Measurements from ENCODE around the gene FGFBP2. TPM values are rescaled to one million over a fixed set of nuclear protein-coding genes. Genes with fewer than 3 reads are reported as not detected.

The FGFBP2 gene
- total RNA-seq, 1 donor from 2014 or later, result 2.0 TPM

DNA sequence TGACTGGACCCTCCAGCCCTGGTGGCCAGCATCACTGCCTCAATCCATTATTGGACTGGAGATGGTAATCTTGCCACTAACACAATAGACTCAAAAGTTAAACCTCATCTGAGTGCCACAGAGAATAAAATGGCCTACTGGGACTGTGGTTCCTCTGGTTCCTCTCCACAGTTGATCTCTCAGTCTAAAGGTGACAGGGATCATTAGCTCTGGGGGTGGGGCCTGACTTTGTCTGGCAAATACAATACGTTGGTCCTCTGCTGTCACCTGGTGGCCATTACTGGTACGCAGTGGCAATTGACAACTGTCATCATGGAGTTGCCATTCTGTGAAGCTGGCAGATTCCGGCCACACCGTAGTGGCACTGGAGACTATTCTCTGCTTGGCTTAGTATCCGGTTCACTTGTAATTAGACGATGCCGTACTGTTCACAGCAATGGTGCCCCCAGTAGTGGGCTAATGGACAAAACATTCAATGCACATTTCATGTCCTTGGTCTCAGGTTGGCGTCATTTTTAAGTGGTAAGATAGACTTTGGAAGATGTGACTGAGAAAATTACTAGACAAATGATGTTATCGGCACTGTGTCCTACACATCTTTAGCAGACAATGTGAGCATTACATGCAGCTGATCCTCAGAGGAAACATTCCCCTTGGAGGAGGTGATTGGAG lies 6.7 kb downstream of the FGFBP2 start:
- no peak overlapping the region for H3K27ac Mint-ChIP-seq
- no peak overlapping the region for H3K4me3 Mint-ChIP-seq
- intact Hi-C loops (cut with micrococcal nuclease), result loop anchor here (1.0 to 10.0 kb wide), 6 partner anchors 74 to 725 kb away; no protein-coding TSS in a partner anchor
- H3K4me1 Mint-ChIP-seq, result peaks cover 2% of the 10 kb centered on the region
- H3K9me3 Mint-ChIP-seq, result no peaks in the 10 kb centered on the region
- no peaks in the 10 kb centered on the region for H3K36me3 Mint-ChIP-seq (ENCODE audit: low read depth)
- peak; percentile 93 for DNase-seq
- H3K27me3 Mint-ChIP-seq, result peaks cover 5% of the 10 kb centered on the region

DNA sequence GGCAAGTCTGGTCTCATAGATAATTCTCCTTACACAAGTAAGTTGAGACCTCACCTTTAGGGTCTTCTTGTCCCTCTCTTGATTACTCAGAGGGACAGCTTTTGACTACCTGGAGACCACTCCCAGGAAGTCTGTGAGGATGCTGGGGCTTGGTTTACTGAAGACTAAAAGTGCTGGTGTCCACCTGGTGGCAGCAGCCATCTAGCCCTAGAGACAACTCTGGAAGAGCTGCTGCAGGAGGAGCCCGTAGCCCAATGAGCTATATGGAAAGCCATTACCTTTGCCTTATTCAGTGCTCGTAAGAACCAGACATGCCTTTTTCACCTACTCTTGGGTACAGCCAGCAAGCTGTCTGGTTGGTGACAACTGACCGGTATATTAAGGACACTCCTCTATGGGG lies 7.3 kb downstream of the FGFBP2 start:
- DNase-seq, result no peak

DNA sequence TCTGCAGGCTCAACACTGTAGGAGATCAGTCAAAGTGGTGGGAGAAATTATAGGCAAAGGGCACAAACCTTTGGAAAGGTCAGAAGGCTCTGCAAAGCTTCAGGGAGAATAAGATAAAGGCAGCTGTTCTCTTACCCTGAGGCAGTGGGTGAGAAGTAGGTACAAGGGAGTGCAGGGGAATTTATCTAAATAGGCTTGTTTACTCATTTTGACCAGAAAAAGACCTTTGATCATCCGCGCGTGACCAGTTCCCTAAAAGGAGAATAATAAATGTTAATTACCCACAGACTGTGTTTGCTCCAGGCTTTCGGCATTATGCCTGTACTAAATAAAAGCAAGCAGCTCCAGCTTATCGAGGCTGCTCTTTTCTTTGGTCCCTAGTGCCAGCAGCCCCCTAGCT lies 9.3 kb downstream of the FGFBP2 start:
- no peak overlapping the region for H3K27ac Mint-ChIP-seq
- peaks cover 4% of the 10 kb centered on the region for H3K27me3 Mint-ChIP-seq
- no peaks in the 10 kb centered on the region for H3K36me3 Mint-ChIP-seq (ENCODE audit: low read depth)
- H3K4me1 Mint-ChIP-seq, result peaks cover 2% of the 10 kb centered on the region
- intact Hi-C loops (cut with micrococcal nuclease), result loop anchor here (10.0 kb wide), 1 partner anchor 479 kb away; no protein-coding TSS in a partner anchor
- DNase-seq, result no peak
- no peaks in the 10 kb centered on the region for H3K9me3 Mint-ChIP-seq
- H3K4me3 Mint-ChIP-seq, result no peak overlapping the region

More for the DNA sequence above, 7.3 kb downstream of the FGFBP2 start:
- Mint-ChIP-seq H3K36me3 (ENCODE audit: low read depth) (no peaks in the 10 kb centered on the region), H3K9me3 (no peaks in the 10 kb centered on the region), H3K27me3 (peaks cover 5% of the 10 kb centered on the region), H3K4me1 (peaks cover 2% of the 10 kb centered on the region), H3K4me3 (no peak overlapping the region), H3K27ac (no peak overlapping the region)
- intact Hi-C loops (cut with micrococcal nuclease), result loop anchor here (1.0 to 10.0 kb wide), 6 partner anchors 73 to 724 kb away; no protein-coding TSS in a partner anchor

DNA sequence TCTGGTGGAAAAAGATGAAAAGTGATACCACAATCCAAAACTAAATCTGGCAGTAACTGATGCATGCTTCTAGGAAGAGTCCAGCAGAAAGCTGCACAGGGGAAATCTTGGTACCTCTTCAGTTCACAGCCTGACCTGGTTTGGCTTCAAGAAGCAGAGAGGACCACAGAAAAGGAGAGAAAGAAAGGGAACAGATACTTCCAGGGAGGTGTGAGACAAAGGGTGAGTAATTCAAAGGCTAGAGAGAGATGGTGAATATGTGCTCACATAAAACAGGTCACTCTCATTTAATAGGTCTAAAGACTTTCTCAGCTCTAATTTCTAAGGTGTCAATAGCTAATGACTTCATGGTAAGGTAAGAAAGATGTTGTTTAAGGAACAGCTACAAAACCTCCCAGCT lies 11.2 kb downstream of the FGFBP2 start:
- peaks cover 2% of the 10 kb centered on the region for H3K4me1 Mint-ChIP-seq
- H3K4me3 Mint-ChIP-seq, result no peak overlapping the region
- H3K27me3 Mint-ChIP-seq, result peaks cover 4% of the 10 kb centered on the region
- H3K9me3 Mint-ChIP-seq, result no peaks in the 10 kb centered on the region
- DNase-seq, result no peak
- no peak overlapping the region for H3K27ac Mint-ChIP-seq
- H3K36me3 Mint-ChIP-seq (ENCODE audit: low read depth), result no peaks in the 10 kb centered on the region
- intact Hi-C loops (cut with micrococcal nuclease), result loop anchor here (10.0 kb wide), 1 partner anchor 477 kb away; no protein-coding TSS in a partner anchor

DNA sequence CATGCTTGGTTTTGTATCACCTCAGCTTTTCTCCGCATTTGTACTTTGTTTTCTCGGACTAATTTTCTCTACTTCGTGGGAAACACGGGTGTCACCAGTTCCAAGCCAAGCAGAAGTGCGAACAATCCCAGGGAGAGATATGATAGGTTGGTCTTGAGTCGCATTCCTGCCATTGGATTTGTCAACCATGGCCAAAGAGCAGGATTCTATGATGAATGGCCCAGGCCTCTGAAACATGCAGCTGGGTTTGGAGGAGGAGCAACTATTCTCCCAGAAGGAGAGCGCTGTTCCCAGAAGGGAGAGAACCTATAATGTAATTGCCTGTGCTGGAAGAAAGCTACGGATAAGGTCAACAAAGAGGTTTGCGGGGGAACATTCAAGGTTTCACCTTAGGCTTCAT lies 14.1 kb downstream of the FGFBP2 start:
- Mint-ChIP-seq H3K4me3 (no peak overlapping the region), H3K4me1 (no peaks in the 10 kb centered on the region), H3K27me3 (peaks cover 3% of the 10 kb centered on the region), H3K9me3 (no peaks in the 10 kb centered on the region), H3K27ac (no peak overlapping the region), H3K36me3 (ENCODE audit: low read depth) (no peaks in the 10 kb centered on the region)
- intact Hi-C loops (cut with micrococcal nuclease), result no loop called here
- no peak for DNase-seq

DNA sequence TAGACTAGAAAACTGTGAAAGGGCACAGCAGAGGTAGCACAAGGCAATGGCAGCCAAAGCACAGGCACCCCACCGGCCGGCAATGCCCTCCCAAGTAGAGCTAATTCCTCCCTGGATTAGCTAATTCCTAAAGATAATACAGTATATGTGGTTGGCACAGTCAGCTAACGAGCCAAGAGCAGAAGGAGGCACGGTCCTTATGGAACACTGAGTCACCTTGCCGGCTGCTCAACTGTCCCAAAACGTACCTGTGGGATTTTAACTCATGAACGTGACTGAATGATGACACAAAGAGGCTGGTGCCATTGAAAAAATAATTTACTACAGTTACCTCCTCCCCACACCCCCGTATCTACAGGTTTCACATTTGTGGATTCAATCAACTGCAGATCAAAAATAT lies 15.3 kb downstream of the FGFBP2 start:
- H3K36me3 Mint-ChIP-seq (ENCODE audit: low read depth), result no peaks in the 10 kb centered on the region
- DNase-seq, result no peak
- intact Hi-C loops (cut with micrococcal nuclease), result no loop called here
- no peak overlapping the region for H3K27ac Mint-ChIP-seq
- H3K9me3 Mint-ChIP-seq, result no peaks in the 10 kb centered on the region
- H3K4me1 Mint-ChIP-seq, result no peaks in the 10 kb centered on the region
- H3K27me3 Mint-ChIP-seq, result peaks cover 3% of the 10 kb centered on the region
- H3K4me3 Mint-ChIP-seq, result no peak overlapping the region

DNA sequence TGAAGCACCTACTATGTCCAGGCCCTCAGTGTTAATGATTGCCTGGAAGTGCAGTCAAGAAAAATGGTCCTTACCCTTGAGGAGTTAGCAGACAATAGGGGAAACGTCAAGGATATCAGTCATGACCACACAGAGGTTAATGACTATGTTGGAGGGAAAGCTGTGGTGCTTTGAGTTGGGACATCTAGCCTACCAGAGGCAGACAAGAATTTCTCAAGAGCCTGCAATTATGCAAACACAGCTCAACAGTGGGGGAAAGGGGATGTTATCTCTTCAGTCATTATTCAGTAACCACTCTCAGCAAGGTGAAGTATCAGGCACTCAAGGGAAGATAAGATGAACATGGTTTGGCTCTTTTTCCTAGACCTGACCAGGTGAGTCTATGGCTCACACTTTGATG lies 17.5 kb downstream of the FGFBP2 start:
- peaks cover 5% of the 10 kb centered on the region for H3K27me3 Mint-ChIP-seq
- intact Hi-C loops (cut with micrococcal nuclease), result no loop called here
- DNase-seq, result no peak
- no peak overlapping the region for H3K4me3 Mint-ChIP-seq
- H3K27ac Mint-ChIP-seq, result no peak overlapping the region
- H3K9me3 Mint-ChIP-seq, result no peaks in the 10 kb centered on the region
- no peaks in the 10 kb centered on the region for H3K36me3 Mint-ChIP-seq (ENCODE audit: low read depth)
- no peaks in the 10 kb centered on the region for H3K4me1 Mint-ChIP-seq

DNA sequence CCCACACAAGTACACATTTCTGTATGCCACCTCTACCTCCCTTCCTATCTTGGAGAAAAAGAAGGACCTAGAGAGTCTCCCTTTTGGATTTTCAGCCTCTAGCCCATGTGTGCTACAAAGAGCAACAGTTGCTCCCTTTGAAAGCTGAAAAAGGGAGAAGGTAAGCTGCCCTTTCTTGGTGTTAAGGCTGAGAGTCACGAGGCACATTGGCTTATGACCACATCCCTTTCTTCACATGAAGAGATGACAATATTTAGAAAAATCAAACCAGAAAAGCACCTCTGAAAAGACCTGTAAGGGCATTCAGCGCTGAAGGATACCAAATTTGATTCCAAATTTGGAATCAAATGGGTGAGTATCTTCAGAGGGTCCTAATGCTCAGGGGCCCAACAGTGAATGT lies 18.1 kb downstream of the FGFBP2 start:
- no peak for DNase-seq
- no peak overlapping the region for H3K4me3 Mint-ChIP-seq
- H3K4me1 Mint-ChIP-seq, result no peaks in the 10 kb centered on the region
- intact Hi-C loops (cut with micrococcal nuclease), result no loop called here
- no peak overlapping the region for H3K27ac Mint-ChIP-seq
- H3K36me3 Mint-ChIP-seq (ENCODE audit: low read depth), result no peaks in the 10 kb centered on the region
- peaks cover 9% of the 10 kb centered on the region for H3K27me3 Mint-ChIP-seq
- H3K9me3 Mint-ChIP-seq, result no peaks in the 10 kb centered on the region

DNA sequence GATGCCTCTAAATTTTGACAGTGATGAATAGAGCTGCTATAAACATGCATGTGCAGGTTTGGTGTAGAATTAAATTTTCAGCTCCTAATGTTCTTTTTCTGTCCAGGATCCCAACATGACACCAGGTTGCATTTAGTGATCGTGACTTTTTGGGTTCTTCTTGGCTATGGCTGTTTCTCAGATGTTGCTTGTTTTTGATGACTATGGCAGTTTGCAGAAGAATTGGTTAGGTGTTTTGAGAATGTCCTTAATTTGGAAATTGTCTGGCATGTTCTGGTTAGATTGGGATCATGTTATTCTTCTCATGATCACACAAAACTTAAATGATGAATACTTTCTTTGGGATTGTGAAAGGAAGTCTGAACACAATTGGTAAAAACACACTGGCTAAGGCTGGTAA lies 20.7 kb downstream of the FGFBP2 start:
- Mint-ChIP-seq H3K4me1 (no peaks in the 10 kb centered on the region), H3K9me3 (no peaks in the 10 kb centered on the region), H3K27ac (no peak overlapping the region), H3K4me3 (no peak overlapping the region), H3K27me3 (peaks cover 16% of the 10 kb centered on the region), H3K36me3 (ENCODE audit: low read depth) (no peaks in the 10 kb centered on the region)
- DNase-seq, result no peak
- intact Hi-C loops (cut with micrococcal nuclease), result no loop called here

DNA sequence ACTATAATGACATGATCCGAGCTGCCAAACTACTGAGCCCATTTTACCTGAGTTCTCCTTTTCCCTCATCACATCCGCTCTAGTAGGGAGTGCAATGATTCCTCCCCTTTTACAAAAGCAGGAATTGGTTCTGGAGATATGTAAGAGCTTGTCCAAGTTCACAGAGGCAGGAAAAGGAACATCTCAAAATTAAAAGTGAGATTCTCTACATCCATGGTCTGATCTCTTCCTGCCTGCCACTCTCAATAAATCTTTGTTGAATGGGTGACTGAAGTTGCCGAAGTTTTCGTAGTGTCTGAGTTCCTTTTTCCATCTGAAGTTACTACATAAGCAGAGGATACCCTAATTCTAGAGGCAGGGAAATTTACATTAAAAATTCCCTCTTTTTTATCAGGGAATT lies 24.3 kb downstream of the FGFBP2 start, which contains the start of gene FGFBP1:
FGFBP1 (minus strand) TSS at position 101 of the 400 bp plus-strand sequence. CDS start 2,108 bp downstream, outside the sequence.
- Mint-ChIP-seq H3K27me3 (peaks cover 13% of the 10 kb centered on the region), H3K4me3 (no peak within 1 kb of the TSS), H3K27ac (no peak within 1 kb of the TSS), H3K4me1 (no peaks in the 10 kb centered on the region), H3K9me3 (no peaks in the 10 kb centered on the region), H3K36me3 (ENCODE audit: low read depth) (no peaks in the 10 kb centered on the region)
- DNase-seq, result no peak
- intact Hi-C loops (cut with micrococcal nuclease), result no loop called here

DNA sequence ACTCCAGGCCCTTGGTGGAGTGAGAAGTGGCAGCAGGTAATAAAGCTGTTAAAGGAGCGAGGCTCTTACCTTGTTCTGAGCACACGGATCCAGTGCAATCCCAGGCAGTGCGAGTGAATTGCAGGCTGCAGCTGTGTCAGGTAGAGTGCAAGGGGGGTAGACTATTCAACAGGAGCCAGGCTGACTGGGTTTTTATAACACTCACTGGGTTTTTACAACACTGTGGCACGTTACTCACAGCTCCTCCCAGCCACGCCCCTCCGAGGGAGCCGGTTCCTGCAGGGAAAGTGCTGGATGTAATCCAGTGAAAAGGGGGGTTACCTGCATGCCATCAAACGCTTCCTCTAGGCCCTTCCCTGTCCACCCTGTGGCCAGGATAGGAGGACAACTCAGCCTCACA lies 24.8 kb downstream of the FGFBP2 start:
- intact Hi-C loops (cut with micrococcal nuclease), result no loop called here
- H3K27ac Mint-ChIP-seq, result no peak overlapping the region
- no peaks in the 10 kb centered on the region for H3K9me3 Mint-ChIP-seq
- no peak for DNase-seq
- H3K4me3 Mint-ChIP-seq, result no peak overlapping the region
- H3K27me3 Mint-ChIP-seq, result peaks cover 13% of the 10 kb centered on the region
- H3K36me3 Mint-ChIP-seq (ENCODE audit: low read depth), result no peaks in the 10 kb centered on the region
- no peaks in the 10 kb centered on the region for H3K4me1 Mint-ChIP-seq

DNA sequence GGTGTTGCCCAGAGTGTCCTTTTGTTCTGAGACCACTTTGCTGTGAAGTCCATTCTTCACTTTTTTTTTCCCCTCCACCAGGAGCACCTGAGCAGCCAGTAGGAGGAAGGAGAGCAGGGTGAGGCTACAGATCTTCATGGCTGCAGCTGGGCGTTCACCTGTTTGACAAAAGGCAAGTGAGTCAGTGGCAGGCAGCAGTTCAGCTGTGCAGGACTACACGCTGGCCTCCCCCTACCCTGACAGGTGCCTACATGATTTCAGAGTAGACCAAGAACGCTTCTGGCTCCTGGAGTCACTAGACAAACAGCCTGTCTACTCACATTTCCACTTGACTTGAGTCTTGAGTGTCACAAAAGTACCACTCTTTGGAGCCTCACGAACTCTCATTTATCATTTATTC lies 26.5 kb downstream of the FGFBP2 start:
- Mint-ChIP-seq H3K27ac (no peak overlapping the region), H3K27me3 (peaks cover 18% of the 10 kb centered on the region), H3K9me3 (no peaks in the 10 kb centered on the region), H3K4me1 (no peaks in the 10 kb centered on the region), H3K4me3 (no peak overlapping the region), H3K36me3 (ENCODE audit: low read depth) (no peaks in the 10 kb centered on the region)
- intact Hi-C loops (cut with micrococcal nuclease), result no loop called here
- no peak for DNase-seq

DNA sequence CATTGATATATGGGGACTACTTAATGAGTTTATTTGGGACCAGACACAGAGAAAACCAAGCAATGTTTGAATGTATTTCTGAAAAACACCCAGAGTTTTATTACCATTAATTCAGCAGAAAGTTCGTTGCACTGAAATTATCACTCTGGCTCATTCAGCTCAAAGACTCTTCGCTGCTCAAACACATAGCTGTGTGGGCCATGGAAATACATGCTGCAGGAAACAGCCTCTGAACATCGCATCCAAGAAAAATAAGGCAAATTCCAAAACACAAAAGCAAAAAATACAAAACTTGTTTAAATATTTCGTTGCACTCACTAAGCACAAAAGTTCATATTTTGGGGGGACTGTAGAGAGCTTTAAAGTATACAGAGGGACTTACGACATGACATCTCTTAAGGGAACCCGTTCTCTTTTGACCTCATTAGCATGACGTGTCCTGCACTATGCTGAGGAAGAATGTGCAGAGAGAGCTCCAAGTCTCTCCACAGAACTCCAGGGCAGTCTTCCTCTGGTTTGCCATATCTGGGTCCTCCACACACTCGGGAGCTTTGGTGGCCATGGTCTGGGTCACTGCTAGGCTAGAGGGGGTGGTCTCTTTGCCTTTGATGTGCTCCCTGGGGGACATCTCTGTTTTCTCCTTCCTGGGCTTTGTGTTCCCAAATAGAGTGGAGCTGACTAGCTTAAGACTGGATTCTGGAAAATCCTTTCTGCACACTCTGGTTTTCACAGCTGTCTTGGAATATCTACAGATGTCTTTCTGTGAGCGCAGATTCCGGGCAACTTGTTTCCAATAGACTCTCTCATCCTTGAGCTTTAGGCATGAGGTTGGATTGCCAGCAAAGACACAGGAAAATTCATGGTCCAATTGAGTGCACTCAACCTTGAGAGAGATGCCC lies 27.2 kb downstream of the FGFBP2 start:
- no peaks in the 10 kb centered on the region for H3K36me3 Mint-ChIP-seq (ENCODE audit: low read depth)
- no peak overlapping the region for H3K27ac Mint-ChIP-seq
- DNase-seq, result no peak
- no peaks in the 10 kb centered on the region for H3K9me3 Mint-ChIP-seq
- intact Hi-C loops (cut with micrococcal nuclease), result no loop called here
- H3K4me1 Mint-ChIP-seq, result no peaks in the 10 kb centered on the region
- no peak overlapping the region for H3K4me3 Mint-ChIP-seq
- peaks cover 18% of the 10 kb centered on the region for H3K27me3 Mint-ChIP-seq

DNA sequence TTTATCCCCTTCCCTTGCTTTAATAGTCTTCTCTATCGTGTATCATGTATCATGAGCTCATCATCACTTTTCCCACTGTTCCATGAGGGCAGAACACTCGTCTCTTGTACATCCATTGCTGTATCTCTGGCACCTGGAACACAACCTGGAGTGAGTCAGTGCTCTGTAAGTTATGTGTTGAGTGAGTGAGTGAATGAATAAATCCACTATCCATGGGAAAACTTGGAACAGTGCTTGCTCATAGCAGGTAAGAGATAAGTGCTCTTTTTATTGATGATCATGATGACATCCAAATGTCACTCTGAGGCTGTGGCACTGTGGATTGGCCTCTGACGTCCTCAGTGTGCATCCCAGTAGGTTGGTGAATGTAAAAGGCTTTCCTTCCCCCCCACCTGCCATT lies 28.7 kb downstream of the FGFBP2 start:
- H3K27ac Mint-ChIP-seq, result no peak overlapping the region
- H3K9me3 Mint-ChIP-seq, result no peaks in the 10 kb centered on the region
- H3K36me3 Mint-ChIP-seq (ENCODE audit: low read depth), result no peaks in the 10 kb centered on the region

More for the DNA sequence above, 28.7 kb downstream of the FGFBP2 start:
- no peak for DNase-seq
- peaks cover 4% of the 10 kb centered on the region for H3K4me1 Mint-ChIP-seq
- no peak overlapping the region for H3K4me3 Mint-ChIP-seq
- intact Hi-C loops (cut with micrococcal nuclease), result no loop called here
- H3K27me3 Mint-ChIP-seq, result peaks cover 16% of the 10 kb centered on the region

Data from activated CD4-positive, alpha-beta T cell treated with anti-CD3 and anti-CD28 coated beads, Interleukin-2, amount 10 ng/mL, durations not matched to agents 24 days and 14 days (primary cell).